Cardiac ventricle fibroblast (primary cell): ENCODE measurements around the gene TFCP2. TPM values are rescaled to one million over a fixed set of nuclear protein-coding genes. Genes with fewer than 3 reads are reported as not detected.

ENCODE experiments used
- total RNA-seq: library from RNA; depleted of rRNA; stranded (reverse); fragments of >200 nt; gene quantifications from 2 replicates; pipeline ENCODE4 v1.2.3, GENCODE V29; 2015

TFCP2 gene
- 11.0 and 11.4 TPM in 2 replicates for total RNA-seq

GRCh38 chr12:51172515-51173431 is at the start of gene TFCP2:
TSS of gene TFCP2 (minus strand) at chr12:51173135. CDS start at chr12:51172422, 713 bp downstream.

GRCh38 chr12:51217968-51218606 is 45.2 kb upstream of the TFCP2 start, which contains the start of gene POU6F1:
TSS of gene POU6F1 (minus strand) at chr12:51218062. CDS start at chr12:51206836, 11,226 bp downstream.

DNA sequence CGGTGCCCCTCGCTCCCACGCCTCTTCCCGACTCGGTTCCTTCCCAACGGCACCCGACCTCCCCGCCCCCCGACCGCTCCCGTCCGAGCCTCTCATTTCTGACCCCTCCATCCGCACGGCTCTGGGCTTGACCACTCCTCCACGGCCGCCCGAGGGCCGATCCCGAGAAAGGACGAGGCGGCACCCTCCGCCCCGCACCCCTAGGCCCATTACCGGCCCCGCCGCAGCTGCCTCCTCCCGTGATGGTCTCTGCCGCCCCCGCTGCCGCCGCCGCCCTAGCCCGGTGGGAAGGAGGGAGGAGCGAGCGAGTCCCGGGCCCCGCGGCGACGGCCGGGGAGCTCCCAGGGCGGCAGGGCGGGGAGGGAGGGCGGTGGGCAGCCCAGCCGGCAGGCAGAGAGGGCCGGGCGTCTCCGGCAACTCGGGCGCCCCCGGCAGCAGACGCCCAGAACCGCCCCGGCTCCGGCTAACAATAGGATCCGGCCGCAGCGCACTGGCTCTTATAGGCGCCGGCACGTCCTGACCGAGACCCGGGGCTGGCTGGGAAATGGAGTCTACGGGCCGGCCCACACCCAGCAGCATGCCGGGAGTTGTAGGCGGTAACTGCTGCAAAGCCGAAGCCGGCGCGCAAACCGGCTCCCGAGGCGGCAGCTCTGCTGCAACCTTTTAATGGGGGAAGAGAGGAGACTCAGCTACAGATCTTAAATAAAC is 89.7 kb downstream of the TFCP2 start, which contains the start of gene CSRNP2:
Gene CSRNP2 (minus strand): TSS at position 471 of the 708 bp plus-strand sequence. CDS start 7,035 bp downstream, outside the sequence.

GRCh38 chr12:51047655-51048540 is 125.0 kb downstream of the TFCP2 start, which contains the start of gene LETMD1:
TSS of gene LETMD1 (plus strand) at chr12:51048327. CDS start at chr12:51048357, 30 bp downstream.

Other genes with a start within 250 kb of the TFCP2 start
- gene HIGD1C, start 220.6 kb downstream of the TFCP2 start, total RNA-seq: not detected in 2 replicates
- 17.5 and 26.6 TPM in 2 replicates for gene SLC11A2, start 146.8 kb downstream of the TFCP2 start, total RNA-seq
- 46.5 and 53.4 TPM in 2 replicates for gene LETMD1, start 124.8 kb downstream of the TFCP2 start, total RNA-seq
- 17.7 and 19.9 TPM in 2 replicates for gene CSRNP2, start 89.5 kb downstream of the TFCP2 start, total RNA-seq
- gene POU6F1, start 44.9 kb upstream of the TFCP2 start, total RNA-seq: 3.3 and 6.1 TPM in 2 replicates
- gene DAZAP2, start 65.7 kb upstream of the TFCP2 start, total RNA-seq: 132 and 144 TPM in 2 replicates
- gene SMAGP, start 97.3 kb upstream of the TFCP2 start, total RNA-seq: 9.7 and 12.9 TPM in 2 replicates
- not detected in 2 replicates for gene BIN2, start 151.0 kb upstream of the TFCP2 start, total RNA-seq
- not detected in 2 replicates for gene CELA1, start 173.5 kb upstream of the TFCP2 start, total RNA-seq
- 1.4 and 4.8 TPM in 2 replicates for gene GALNT6, start 218.3 kb upstream of the TFCP2 start, total RNA-seq